H1 (cell line): ENCODE results near the gene RLBP1.

ENCODE experiments used
- CBX5 ChIP-seq: fragments of 300-800, 300-1000 bp; sonication (generic); IDR thresholded peaks from 2 replicates; pipeline ENCODE4 v1.7.1; 2016; ENCODE audit warnings: antibody characterized with exemption, low read length, low read depth
- GTF2F1 ChIP-seq: IDR thresholded peaks from 2 replicates; pipeline ENCODE4 v1.6.1; 2012; ENCODE audit warnings: low read depth, low read length, improper control_type of control experiment, borderline replicate concordance
- KDM4A ChIP-seq: IDR thresholded peaks from one replicate; pipeline ENCODE4 v1.7.1; 2012; ENCODE audit warnings: low read depth, mild to moderate bottlenecking, moderate library complexity, low read length, inconsistent platforms; ENCODE audit not compliant: severe bottlenecking
- PHF8 ChIP-seq: fragments of 200-600 bp; sonication (generic); conservative IDR thresholded peaks from 2 replicates; pipeline ENCODE4 v1.7.1; 2012; ENCODE audit warnings: low read depth, mild to moderate bottlenecking, inconsistent platforms, low read length, moderate library complexity
- TCF12 ChIP-seq: IDR thresholded peaks from 2 replicates; pipeline ENCODE4 v1.6.1; 2011; ENCODE audit warnings: low read depth, mild to moderate bottlenecking, low read length
- ZNF274 ChIP-seq: IDR thresholded peaks from 2 replicates; pipeline ENCODE4 v1.7.0; 2012; ENCODE audit warnings: low read length, borderline replicate concordance; ENCODE audit errors: extremely low read depth
- TF ChIP-seq, protein P1 (sequence below), 3 experiments: IDR thresholded peaks; 1 replicate in 2 of 3; 2 replicates in 1 of 3; pipeline versions ENCODE4 v1.5.1 to v1.6.1; 2011; ENCODE audit warnings: low read length in 3 of 3, mild to moderate bottlenecking in 3 of 3, inconsistent platforms in 2 of 3, low read depth in 1 of 3, moderate library complexity in 1 of 3; ENCODE audit not compliant: insufficient read depth in 1 of 3; ENCODE audit errors: control extremely low read depth in 1 of 3
- TF ChIP-seq, protein P2 (sequence below): IDR thresholded peaks from 2 replicates; pipeline ENCODE4 v1.6.1; 2012; ENCODE audit warnings: inconsistent platforms

DNA sequence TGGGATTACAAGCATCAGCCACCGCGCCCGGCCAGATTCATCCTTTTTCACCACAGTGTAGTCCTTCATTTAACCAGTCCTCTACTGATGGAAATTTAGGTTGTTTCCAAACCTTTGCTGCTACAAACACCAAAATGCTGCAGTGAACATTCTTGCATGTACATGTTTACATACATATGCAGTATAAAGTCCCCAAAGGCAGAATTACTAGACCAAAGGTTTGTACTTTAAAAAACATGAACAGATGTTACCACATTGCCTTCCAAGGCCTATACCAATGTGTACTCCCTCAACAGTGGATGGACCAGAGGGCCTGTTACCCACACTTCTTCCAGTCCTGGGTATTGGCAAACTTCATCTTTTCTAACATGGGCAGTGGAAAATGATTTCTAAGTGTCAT, 51.0 kb downstream of the RLBP1 start:
- TF ChIP-seq KDM4A (no peak), CBX5 (no peak), GTF2F1 (no peak), ZNF274 (no peak), TCF12 (no peak), PHF8 (no peak)
- TF ChIP-seq, protein P1, sequence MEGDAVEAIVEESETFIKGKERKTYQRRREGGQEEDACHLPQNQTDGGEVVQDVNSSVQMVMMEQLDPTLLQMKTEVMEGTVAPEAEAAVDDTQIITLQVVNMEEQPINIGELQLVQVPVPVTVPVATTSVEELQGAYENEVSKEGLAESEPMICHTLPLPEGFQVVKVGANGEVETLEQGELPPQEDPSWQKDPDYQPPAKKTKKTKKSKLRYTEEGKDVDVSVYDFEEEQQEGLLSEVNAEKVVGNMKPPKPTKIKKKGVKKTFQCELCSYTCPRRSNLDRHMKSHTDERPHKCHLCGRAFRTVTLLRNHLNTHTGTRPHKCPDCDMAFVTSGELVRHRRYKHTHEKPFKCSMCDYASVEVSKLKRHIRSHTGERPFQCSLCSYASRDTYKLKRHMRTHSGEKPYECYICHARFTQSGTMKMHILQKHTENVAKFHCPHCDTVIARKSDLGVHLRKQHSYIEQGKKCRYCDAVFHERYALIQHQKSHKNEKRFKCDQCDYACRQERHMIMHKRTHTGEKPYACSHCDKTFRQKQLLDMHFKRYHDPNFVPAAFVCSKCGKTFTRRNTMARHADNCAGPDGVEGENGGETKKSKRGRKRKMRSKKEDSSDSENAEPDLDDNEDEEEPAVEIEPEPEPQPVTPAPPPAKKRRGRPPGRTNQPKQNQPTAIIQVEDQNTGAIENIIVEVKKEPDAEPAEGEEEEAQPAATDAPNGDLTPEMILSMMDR (IDR thresholded peaks at IDR 0.05; ENCODE audit: control extremely low read depth in 1 of 3, insufficient read depth in 1 of 3, low read depth in 1 of 3, low read length in 3 of 3) = no peak
- TF ChIP-seq, protein P2, sequence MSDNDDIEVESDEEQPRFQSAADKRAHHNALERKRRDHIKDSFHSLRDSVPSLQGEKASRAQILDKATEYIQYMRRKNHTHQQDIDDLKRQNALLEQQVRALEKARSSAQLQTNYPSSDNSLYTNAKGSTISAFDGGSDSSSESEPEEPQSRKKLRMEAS = no peak
